NCI-H748 treated with DMSO at 0.1 percent for 48 hours (cell line): Measurements from ENCODE around the gene PPP1CB.
"Not testable (repeated sequence)": the region's sequence is repeated elsewhere in the genome, so short reads cannot be mapped to it uniquely, and the experiment has no call there.

Experiments
- DNase-seq: peaks from one replicate; lab custom pipeline; 2025; lab: John Stamatoyannopoulos, UW

PPP1CB gene

DNA sequence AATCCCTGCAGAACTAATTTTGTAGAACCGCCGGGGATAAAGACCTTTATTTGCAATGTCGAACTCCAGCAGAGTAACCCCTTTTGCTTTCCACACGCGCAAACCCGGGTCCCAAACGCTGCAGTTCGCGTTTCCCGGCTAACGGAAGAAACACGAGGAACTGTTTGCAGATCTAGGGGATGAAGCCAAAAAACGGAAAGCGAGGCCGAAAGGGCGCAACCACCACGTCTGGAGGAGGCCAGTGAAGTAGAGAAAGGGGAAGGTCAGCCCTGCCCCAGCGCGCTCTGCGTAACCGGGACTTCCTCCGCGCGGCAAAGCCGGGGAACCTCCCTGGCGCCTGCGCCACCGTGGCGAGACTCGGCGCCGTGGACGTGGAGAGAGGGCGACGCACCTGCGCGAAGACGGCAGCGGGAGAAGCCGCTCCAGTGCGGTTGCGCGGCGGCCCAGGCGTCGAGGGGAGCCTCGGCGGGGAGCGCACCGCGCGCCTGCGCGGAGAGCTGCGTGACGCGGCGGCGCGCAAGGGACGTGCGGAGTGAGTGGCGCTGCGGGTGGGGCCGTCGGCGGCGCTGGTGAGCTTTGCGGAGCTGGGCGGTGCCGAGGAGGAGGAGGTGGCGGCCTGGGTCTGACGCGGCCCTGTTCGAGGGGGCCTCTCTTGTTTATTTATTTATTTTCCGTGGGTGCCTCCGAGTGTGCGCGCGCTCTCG lies at the start of gene PPP1CB:
Gene PPP1CB (plus strand): TSS at position 579 of the 704 bp plus-strand sequence. CDS start 295 bp downstream, outside the sequence.
- peak; percentile 94 for DNase-seq

DNA sequence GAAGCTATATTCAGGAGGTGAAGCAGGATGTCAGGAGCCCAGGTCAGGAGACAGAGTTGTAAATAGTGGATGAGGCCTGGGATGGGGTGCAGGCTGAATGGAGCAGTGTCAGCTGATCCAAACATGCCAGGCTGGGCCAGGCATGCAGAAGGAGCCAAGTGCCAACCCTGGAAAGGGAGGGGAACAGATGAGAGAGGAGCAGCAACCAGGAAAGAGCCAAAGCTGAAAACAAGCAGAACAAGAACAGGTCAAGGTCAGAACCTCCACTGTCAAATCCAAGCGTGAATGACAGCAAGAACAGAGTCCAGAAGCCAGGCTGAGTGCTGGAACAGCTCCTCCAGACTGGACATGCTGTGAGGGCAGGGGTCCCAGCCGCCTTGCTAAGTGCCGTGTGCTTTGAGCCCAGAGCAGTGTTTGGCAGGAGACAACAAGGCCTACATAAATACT lies 49.2 kb upstream of the PPP1CB start:
- DNase-seq: no peak

DNA sequence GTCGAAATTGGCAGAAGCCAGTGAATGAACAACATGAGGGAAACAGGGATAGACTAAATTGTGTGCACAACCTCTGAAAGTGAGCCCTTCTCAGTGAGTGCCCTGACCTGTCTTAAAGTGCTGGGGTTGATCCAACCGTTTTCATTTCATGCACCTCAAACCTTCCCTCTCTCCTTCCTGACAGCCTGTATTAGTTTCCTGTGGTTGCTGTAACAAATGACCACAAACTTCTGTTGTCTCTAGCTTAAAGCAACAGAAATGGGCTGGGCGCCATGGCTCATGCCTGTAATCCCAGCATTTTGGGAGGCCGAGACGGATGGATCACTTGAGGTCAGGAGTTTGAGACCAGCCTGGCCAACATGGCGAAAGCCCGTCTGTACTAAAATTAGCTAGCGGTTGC lies 48.8 kb upstream of the PPP1CB start:
- DNase-seq: no peak

DNA sequence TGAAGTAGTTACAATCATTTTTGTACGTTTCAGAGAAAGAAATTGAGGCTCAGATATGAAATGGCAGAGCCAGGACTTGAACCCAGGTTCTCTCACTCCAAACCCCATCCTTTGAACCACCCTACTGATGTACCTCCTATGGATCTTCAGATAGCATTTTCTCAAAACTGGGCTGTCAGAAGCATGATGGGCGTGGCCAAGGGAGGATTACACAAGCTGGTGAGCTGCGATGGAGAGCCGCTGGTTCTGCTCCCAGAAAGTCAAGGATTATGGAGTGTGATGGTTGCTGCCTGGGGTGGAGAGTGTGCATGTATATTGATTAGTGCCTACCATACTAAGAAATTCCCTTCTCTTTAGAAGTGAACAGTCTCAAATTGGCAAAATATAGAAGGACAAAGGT lies 47.0 kb upstream of the PPP1CB start:
- DNase-seq: no peak

DNA sequence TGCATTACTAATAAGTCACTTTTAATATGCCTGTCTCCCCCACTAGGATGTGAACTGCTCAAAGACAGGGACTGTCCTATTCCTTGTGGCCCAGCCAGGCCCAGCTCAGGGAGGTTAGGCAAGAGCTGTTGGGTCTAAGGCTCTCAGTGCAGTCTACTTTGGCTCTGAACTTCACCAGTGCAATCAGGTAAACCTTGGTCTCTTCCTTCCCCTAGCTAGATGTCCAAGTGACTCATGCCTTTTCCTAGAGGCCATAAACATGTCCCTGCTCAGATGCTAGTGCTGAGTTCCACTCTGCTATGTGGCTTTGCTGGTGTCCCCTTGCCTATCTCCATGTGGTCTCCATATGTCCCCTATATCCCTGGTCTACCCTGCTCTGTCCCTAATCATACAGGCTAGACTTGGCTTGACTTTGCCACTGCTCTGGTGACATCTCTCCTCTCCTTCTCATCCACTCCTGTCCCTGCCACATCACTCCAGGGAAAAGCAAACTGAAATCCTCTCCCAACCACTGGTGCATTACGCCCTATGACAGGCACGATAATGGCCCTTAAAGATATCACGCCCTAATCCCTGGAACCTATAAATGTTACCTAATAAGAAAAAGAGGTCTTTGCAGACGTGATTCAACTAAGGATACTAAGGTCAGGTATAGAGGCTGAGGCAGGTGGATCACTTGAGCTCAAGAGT lies 45.7 kb upstream of the PPP1CB start:
- no peak for DNase-seq

DNA sequence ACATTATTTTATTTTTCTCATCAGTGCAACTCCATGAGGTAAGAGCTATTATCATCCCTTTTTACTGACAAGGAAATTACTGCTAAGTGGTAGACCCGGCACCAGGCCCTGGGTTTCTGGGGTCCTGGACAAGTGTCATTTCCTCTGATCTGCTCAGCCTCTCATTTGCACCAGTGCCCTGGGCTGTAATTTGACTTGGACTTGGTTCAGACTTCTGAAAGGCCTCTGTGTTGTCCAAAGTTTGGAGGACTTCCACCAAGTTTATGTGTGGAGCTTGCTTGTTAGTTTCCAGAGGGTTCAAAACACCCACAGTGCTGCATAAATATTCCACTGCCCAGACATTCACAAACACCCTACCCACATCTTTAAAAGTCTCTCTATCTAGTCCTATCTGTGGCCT lies 44.0 kb upstream of the PPP1CB start:
- no peak for DNase-seq

DNA sequence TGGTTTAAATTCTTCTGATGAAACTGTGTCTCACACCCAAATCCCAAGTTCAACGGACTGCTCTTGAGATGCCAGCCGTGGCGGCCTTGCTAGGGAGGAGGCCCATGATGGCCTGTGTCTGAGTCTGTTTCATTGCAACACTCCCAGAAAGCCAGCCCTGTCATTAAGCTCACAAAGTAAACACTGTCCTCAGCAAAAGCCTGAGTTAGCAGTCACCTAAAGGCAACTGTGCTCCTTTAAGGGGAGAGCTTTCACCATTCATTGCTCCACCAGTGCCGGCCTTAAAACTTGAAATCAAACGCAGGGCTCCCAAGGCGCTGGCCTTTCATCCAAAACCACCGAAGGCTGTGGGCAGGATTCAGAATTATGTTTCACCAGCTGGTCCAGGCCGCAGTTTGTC lies 42.5 kb upstream of the PPP1CB start:
- DNase-seq: no peak

DNA sequence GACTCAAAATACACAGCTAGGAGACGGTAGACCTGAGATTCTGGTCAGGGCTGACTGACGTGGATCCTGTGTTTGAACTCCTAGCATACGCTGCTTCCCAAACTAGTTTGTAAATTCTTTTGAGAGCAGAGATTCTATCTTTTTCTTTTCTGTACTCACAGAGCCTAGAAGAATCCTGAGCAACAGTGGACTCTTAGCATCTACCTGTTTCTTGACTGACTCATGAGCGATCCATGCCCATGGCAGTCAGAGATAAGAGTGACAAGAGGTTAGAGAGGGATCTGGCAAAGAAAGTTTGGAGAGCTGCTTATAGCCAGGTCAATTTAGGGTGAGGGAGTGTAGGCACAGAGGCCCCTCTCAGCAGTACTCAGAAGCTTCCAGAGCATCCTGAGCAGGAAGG lies 41.1 kb upstream of the PPP1CB start:
- DNase-seq: no peak

DNA sequence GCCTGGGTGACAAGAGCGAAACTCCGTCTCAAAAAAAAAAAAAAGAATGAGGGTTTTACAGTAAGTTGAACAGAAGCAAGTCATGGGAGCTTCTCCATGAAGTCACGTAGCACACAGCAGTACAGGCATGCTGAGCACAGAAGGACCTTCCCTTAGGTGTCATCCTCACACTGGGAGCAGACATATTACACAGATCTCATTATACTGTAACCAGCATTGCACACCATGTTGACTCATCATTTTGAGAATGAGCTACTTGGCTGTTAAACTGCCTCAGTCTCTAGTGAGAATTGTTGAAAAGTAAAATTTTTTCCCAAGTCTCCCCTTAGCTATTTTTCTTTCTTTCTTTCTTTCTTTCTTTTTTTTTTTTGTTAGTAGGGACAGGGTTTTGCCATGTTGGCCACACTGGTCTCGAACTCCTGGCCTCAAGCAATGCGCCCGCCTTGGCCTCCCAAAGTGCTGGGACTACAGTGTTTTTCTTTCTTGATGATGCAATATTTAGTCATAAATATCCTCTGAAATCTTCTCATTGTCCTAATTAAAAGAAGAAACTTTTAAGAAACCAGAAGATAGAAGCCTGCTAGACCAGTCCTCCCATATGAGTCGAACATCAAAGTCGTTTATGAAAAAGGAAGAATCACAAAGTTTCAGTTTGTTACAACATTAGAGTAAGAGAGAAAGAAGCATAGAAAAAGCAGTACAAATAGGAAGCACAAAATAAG lies 37.9 kb upstream of the PPP1CB start:
- DNase-seq: no peak

DNA sequence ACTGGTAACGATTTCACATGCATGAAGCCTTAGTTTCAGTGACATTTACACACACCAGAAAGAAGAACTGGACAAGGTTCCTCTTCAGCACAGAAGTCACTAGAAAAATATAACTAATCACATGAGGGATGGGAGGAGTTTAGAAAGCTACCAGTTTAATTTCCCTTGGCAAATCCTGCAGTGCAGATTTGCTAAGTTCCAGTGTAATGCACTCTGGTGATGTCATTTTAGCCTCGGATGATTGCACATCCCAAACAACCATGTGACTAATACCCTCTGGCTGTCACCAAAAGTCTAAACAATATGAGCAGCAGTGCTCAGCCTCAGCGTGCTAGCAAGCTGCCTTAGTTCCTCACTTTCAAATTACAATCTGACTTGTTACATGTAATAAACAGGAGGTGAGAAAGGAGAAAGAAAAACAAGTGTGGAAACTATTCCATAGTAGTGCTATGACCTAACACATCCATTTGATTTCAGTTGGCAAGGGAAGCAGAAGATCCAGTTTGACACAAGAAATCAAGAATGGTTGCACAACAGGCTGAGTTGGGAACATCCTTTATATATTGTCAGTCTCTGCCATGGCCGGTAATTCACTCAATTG lies 35.3 kb upstream of the PPP1CB start:
- no peak for DNase-seq

DNA sequence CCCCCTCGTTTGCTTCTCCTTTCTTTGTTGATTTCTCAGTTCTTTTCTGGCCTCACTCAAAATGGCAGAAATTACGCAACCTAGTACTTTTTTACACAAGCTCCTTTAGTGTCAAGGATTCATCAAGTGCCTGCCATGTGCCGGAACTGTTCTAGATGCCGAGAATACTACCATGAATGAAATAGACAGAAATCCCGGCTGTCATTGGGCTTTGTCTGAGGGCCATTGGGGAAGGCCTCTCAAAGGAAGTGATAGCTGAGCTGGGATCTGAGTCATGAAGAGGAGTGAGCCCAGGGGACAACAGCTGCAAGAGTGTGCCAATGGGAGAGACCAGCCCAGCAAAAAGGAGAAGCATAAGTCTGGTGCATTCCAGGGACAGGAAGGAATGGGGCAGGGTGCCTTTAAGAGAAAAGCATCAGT lies 34.3 kb upstream of the PPP1CB start:
- no peak for DNase-seq

DNA sequence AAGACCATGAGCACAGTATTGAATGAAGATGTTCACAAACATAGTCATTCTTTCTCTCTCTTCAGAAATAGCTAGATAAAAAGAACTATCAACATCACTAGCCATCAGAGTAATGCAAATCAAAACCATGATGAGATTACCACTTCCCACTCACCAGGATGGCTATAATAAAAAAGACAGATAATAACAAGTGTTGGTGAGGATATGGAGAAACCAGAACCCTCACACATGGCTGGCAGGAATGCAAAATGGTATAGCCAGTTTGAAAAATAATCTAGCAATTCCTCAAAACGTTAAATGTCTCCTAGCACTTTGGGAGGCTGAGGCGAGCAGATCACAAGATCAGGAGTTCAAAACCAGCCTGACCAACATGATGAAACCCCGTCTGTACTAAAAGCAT lies 31.3 kb upstream of the PPP1CB start:
- no peak for DNase-seq

DNA sequence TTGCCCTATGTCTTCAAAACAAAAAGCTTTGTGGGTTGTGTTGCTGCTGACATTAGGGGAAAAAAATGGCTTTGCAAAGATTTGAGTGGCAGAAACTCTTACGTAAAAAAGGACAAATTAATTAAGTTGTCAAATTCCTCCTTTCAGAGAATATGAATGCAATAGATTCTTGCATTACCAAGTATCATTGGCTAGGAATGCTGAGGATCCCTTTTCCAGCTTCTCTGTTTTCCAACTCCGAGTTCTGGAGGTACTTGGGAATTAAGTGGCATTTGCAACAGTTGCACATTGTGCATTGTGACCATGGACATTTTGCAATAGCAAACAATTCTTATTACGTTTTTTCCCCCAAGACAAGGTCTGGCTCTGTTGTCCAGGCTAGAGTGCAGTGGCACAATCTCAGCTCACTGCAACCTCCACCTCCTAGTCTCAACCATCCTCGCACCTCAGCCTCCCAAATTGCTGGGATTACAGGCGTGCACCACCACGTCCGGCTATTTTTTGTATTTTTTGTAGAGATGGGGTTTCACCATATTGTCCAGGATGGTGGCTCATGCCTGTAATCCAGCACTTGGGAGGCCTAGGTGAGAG lies 29.9 kb upstream of the PPP1CB start:
- no peak for DNase-seq

DNA sequence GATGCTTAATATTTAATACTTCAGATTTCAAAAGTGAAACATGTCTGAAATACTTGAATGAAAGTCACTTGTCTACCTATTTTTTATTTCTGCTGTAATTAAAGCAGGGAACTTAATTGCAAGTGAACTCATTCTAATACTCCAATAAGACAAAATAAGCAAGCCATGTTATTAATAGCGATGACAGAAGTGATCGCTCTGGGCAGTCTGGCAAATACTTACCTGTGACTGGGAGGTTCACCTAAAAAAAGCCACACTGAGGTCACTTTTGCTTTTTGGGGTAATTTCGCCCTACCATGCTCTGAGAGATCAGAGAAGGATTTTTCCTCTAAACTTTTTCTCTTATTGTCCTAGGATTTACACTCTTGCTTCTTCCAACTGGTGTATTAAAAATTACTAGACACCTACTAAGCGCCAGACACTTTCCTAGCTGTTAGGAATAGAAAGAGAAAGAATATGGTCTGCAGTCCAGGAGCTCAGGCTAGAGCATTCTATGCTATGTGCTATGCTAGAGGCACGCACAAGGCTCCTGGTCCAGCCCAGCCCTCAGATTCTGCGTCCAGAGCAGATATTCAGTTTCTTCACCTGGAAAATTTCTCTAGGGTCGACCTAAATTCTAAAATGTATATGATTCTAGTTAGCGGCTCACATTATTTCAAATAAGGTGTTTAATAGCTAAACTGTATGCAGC lies 26.5 kb upstream of the PPP1CB start:
- no peak for DNase-seq

DNA sequence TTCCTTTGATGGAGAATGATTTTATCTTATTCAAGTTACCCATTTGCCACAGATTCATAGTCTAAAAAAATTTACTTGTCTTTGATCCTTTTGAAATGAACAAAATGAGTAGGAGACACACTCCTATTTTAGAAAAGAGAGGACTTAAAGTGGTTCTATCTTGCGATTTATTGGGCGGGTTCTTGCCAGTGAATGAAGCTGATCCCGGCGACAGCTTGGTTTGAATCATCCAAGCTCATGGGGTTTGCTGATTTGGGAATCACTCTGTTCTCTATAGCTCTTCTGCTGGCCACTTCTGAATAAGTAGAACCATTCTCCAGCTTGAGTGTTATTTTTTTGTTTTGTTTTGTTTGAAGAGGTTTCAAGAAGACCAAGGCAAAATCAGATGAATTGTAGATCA lies 25.5 kb upstream of the PPP1CB start:
- no peak for DNase-seq

DNA sequence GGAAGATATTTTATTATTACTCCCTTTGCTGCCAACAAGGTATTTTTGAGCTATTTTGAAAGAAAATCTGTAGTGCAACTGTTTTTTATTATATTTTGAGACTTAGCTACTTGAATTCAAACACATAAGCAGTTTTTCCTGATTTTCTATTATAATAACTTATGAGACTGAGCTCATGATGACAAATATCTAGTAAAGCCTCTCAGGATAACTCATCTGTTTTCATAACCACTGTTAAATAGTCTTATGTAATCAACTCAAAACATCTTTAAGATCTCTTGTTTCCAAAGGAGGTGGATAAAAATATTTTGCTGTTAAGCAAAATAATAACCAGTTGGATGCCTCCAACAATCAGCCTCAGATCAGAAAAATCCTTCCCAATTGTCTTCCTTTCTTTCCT lies 21.9 kb upstream of the PPP1CB start:
- no peak for DNase-seq

DNA sequence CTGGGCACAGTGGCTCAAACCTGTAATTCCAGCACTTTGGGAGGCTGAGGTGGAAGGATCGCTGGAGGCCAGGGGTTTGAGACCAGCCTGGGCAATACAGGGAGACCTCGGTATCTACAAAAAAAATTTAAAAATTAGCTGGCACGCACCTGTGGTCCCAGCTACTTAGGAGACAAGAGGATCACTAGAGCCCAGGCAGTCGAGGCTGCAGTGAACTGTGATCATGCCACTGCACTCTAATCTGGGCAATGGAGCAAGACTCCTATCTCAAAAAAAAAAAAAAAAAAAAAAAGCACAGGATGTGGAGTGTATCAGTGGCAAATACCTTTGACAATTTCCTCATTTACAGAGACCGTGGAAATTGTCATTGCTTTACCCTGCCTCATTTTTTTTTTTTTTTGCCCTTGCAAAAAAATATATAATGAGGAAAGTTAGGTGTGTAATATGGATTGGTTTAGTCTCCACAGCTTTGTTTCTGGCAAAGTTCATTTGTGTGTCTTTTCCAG lies 20.9 kb upstream of the PPP1CB start:
- no peak for DNase-seq

DNA sequence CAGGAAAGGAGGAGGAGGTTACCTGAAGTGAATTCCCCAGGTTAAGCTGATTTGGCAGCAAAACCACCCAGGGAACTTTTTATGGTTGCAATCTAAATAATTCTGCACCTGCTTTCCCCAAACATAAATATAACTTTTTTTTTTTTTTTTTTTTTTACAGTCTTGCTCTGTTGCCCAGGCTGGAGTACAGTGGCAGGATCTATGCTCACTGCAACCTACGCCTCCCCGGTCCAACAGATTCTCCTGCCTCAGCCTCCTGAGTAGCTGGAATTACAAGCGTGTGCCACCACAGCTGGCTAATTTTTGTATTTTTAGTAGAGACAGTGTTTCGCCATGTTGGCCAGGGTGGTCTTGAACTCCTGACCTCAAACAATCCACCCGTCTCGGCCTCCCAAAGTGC lies 16.1 kb upstream of the PPP1CB start:
- no peak for DNase-seq

DNA sequence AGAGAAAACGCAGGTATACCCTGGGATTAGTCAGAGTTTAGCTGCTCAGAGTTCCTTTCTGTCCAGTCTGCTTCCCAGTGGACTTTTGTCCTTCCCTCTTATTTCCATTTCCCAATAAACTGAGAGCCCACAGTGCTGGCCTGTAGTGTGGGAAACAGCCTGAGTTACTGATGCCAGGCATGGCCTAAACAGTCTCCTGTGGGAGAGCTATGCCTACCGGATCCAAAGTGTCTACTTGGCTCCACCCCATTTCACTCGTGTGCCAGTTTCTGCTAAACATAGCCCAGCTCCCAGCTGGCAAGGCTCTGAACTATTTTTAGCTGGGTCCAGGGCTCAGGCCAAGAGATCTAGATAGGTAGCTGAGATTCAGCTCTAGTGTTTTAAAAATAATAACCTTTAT lies 15.6 kb upstream of the PPP1CB start:
- no peak for DNase-seq

DNA sequence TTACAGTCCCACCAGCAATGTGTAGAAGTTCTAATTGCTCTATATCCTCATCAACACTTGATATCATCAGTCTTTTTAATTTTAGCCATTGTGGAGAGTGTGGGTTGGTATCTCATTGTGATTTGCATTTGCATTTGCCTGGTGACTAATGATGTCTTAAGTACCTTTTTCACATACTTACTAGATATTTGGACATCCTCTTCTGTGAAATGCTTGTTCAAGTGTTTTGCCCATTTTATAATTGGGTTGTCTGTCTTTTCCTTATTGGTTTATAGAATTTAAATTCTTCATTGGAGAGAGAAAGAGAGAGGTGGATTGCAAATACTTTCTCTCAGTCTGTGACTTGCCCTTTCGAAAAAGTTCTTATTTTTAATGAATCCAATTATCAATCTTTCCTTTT lies 14.0 kb upstream of the PPP1CB start:
- no peak for DNase-seq

DNA sequence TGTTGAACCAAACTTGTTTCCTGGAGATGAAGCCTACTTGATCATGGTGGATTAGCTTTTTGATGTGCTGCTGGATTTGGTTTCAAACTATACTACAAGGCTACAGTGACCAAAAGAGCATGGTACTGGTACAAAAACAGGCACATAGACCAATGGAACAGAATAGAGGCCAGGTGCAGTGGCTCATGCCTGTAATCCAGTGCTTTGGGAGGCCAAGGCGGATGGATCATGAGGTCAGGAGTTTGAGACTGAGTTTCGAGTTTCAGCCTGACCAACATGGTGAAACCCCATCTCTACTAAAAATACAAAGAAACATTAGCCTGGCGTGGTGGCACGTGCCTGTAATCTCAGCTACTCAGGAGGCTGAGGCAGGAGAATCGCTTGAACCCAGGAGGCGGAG lies 9.0 kb upstream of the PPP1CB start:
- DNase-seq: not testable (repeated sequence)

DNA sequence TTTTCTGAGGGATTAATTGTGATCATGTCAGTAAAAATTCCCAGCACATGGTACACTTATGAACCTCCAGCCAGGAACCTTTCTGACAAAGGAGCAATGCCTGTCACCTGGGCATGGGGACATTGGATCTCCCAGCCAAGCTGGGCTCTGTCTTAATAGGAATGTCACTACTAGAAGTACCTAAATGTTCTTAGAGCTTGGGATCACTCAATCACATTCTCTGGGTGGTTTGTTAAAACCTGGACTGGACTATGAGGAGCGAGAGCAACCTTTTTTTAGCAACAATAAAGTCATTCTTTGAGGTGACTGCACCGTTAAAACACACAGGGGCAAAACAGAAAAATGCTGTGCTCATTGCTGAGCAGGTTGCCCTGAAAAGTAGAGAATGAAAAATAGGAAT lies 6.4 kb upstream of the PPP1CB start:
- no peak for DNase-seq
